ENCODE results near the gene HOXA9.

GRCh38 chr7:27208998-27209397, 43.7 kb upstream of the HOXA9 start:
- TF ChIP-seq CTCF (IDR thresholded peaks at IDR 0.05; ENCODE audit: low read length) (no peak), EZH2 (optimal IDR thresholded peaks at IDR 0.05; ENCODE audit: low read depth, low read length) (no peak)

Data from MM.1S (cell line).